Neutrophil (primary cell): Measurements from ENCODE around the gene CCDC71L.

ENCODE experiments used
- H3K27ac ChIP-seq: fragments of 200-600 bp; sonication (generic); 2 replicates; pipeline ENCODE4 v1.5.1; 2016; ENCODE audit warnings: mild to moderate bottlenecking, moderate library complexity
- H3K27me3 ChIP-seq: fragments of 200-600 bp; sonication (generic); 2 replicates; pipeline ENCODE4 v1.6.0; 2016; ENCODE audit warnings: mild to moderate bottlenecking
- H3K36me3 ChIP-seq: fragments of 200-600 bp; sonication (generic); 2 replicates; pipeline ENCODE4 v1.5.1; 2017
- H3K4me1 ChIP-seq, 2 experiments: fragments of 200-600 bp in 1 of 2; sonication (generic) in 1 of 2; 1 replicate in 1 of 2; 2 replicates in 1 of 2; pipeline versions ENCODE4 v1.5.1 to v1.6.1; 2013 to 2016; ENCODE audit warnings: low read depth in 1 of 2, low read length in 1 of 2, mild to moderate bottlenecking in 1 of 2, moderate library complexity in 1 of 2; ENCODE audit not compliant: control insufficient read depth in 1 of 2, insufficient read depth in 1 of 2
- H3K4me3 ChIP-seq, 2 experiments: fragments of 200-600 bp in 1 of 2; sonication (generic) in 1 of 2; 1 replicate in 1 of 2; 2 replicates in 1 of 2; pipeline ENCODE4 v1.5.1; 2013 to 2016; ENCODE audit warnings: low read depth in 1 of 2, low read length in 1 of 2, mild to moderate bottlenecking in 1 of 2, moderate library complexity in 1 of 2
- H3K9me3 ChIP-seq: fragments of 200-600 bp; sonication (generic); 2 replicates; pipeline ENCODE4 v1.5.1; 2016
- TF ChIP-seq, protein P1 (sequence below): fragments of 200-600 bp; sonication (generic); IDR thresholded peaks from 2 replicates; pipeline ENCODE4 v1.5.1; 2016; ENCODE audit warnings: antibody characterized with exemption

Gene CCDC71L

DNA sequence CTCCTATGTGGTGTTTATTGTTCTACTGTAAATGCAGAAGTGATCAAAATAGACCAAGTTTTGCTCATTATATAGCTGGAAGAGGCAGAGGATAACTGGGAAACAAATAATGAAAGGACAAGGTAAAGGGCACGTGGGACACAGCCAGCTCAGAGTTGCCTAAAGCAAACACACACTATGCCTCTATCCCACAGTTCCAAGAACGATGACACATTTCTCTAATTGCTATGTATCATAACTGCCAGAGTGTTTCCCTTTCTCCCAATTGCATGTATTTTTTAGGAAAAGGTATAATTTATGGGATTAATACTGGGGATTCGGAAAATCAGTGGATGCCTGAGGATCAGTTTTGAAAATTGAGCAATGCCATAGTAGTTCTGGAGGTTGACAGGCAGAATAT is 49.0 kb downstream of the CCDC71L start:
- Histone ChIP-seq H3K27ac (no peak overlapping the region), H3K27me3 (no peaks in the 10 kb centered on the region), H3K9me3 (no peaks in the 10 kb centered on the region), H3K36me3 (no peaks in the 10 kb centered on the region), H3K4me1 (no peaks in the 10 kb centered on the region), H3K4me3 (no peak overlapping the region)
- TF ChIP-seq, protein P1, sequence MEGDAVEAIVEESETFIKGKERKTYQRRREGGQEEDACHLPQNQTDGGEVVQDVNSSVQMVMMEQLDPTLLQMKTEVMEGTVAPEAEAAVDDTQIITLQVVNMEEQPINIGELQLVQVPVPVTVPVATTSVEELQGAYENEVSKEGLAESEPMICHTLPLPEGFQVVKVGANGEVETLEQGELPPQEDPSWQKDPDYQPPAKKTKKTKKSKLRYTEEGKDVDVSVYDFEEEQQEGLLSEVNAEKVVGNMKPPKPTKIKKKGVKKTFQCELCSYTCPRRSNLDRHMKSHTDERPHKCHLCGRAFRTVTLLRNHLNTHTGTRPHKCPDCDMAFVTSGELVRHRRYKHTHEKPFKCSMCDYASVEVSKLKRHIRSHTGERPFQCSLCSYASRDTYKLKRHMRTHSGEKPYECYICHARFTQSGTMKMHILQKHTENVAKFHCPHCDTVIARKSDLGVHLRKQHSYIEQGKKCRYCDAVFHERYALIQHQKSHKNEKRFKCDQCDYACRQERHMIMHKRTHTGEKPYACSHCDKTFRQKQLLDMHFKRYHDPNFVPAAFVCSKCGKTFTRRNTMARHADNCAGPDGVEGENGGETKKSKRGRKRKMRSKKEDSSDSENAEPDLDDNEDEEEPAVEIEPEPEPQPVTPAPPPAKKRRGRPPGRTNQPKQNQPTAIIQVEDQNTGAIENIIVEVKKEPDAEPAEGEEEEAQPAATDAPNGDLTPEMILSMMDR: no peak

DNA sequence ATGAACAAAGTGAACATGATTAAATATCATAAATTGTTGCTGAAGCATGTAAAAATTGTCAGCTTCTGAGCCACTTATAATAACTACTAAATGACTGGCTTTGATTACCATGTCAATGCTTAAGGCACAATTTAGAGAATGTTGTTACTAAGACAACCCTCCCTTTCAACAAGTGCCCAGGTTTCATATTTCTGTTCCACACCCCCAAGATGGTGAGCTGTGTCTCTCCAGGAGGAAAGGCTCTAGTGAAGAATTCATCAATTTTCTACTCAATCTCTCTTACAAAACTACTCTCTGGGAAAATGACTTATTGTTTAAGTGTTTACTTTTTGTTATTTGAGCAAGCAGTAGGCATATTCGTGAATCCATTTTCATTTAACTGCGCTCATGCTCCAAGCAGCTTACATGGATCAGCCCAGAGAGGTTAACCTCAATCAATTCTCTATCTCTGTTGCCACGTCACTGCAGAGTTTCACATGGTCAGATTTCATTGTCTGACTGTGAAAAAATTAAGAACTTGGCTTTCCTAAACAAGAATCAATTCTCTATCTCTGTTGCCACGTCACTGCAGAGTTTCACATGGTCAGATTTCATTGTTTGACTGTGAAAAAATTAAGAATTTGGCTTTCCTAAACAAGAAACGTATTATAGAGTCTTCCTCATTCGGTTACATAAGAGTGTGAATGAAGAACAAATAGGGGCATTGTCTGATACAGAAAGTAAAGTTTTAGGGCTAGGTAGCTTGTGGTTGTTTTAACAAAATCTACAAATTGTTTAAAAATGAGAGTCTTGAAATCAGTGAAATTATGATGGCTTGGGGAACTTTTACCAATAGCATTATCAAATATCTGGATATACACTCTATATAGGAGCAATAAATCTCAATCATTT is 49.7 kb downstream of the CCDC71L start:
- Histone ChIP-seq H3K27ac (no peak overlapping the region), H3K27me3 (no peaks in the 10 kb centered on the region), H3K4me1 (no peaks in the 10 kb centered on the region), H3K36me3 (no peaks in the 10 kb centered on the region), H3K4me3 (no peak overlapping the region), H3K9me3 (no peaks in the 10 kb centered on the region)
- TF ChIP-seq, protein P1: no peak

DNA sequence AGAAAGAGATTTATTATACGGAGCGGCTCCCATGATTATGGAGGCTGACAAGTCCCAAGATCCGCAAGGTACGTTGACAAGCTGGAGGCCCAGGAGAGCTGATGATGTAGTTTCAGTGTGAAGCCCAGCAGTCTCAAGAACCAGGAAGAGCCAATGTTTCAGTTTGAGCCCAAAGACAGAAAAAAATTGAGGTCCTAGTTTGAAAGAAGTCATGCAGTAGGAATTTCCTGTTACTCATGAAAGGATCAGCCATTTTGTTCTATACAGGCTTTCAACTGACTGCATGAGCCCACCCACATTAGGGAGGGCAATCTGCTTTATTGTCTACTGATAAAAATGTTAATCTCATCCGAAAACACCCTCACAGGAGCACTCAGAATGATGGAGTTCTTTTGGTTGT is 51.5 kb downstream of the CCDC71L start:
- Histone ChIP-seq H3K9me3 (no peaks in the 10 kb centered on the region), H3K4me3 (no peak overlapping the region), H3K36me3 (no peaks in the 10 kb centered on the region), H3K27me3 (no peaks in the 10 kb centered on the region), H3K4me1 (peaks cover 3 to 6% of the 10 kb centered on the region in 2 experiments), H3K27ac (no peak overlapping the region)
- TF ChIP-seq, protein P1: no peak

DNA sequence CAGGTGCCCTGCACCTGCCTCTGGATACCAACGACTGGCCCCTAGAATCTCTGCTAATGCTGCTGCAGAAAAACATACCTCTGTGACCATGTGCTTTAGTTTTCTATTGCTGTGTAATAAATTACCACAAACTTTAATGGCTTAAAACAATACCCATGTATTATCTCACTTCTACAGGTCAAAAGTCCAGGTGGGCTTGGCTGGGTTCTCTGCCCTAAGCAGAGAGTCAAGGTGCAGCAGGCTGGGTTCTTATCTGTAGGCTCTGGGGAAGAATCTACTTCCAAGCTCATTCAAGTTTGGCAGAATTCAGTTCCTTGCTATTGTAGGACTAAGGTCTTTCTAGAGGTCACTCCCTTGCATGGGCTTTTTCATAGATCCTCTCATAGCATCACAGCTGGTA is 52.3 kb downstream of the CCDC71L start:
- TF ChIP-seq, protein P1: no peak
- no peak overlapping the region for H3K27ac ChIP-seq
- no peaks in the 10 kb centered on the region for H3K27me3 ChIP-seq
- H3K36me3 ChIP-seq: no peaks in the 10 kb centered on the region
- no peak overlapping the region for H3K4me3 ChIP-seq
- H3K4me1 ChIP-seq: peaks cover 8 to 11% of the 10 kb centered on the region in 2 experiments
- no peaks in the 10 kb centered on the region for H3K9me3 ChIP-seq
